Glutamatergic neuron (in vitro differentiated cells): ENCODE measurements around the gene GGNBP2. TPM values are rescaled to one million over a fixed set of nuclear protein-coding genes. Genes with fewer than 3 reads are reported as not detected.

ENCODE experiments used
- DNase-seq: peaks from one replicate; pipeline ENCODE4 v3.0.0; 2022
- H3K27ac Mint-ChIP-seq: one replicate; pipeline ENCODE4 v1.8.0; 2020; ENCODE audit warnings: mild to moderate bottlenecking, mixed read lengths, inconsistent platforms; ENCODE audit not compliant: unreplicated experiment
- H3K27me3 Mint-ChIP-seq: one replicate; pipeline ENCODE4 v1.8.0; 2020; ENCODE audit warnings: mild to moderate bottlenecking, moderate library complexity, mixed read lengths, inconsistent platforms; ENCODE audit not compliant: unreplicated experiment
- H3K36me3 Mint-ChIP-seq: one replicate; pipeline ENCODE4 v1.8.0; 2020; ENCODE audit warnings: mild to moderate bottlenecking, mixed read lengths, inconsistent platforms; ENCODE audit not compliant: unreplicated experiment
- H3K4me1 Mint-ChIP-seq: one replicate; pipeline ENCODE4 v1.8.0; 2020; ENCODE audit warnings: mild to moderate bottlenecking, low read depth, mixed read lengths, inconsistent platforms; ENCODE audit not compliant: unreplicated experiment
- H3K4me3 Mint-ChIP-seq: one replicate; pipeline ENCODE4 v1.8.0; 2020; ENCODE audit warnings: mild to moderate bottlenecking, mixed read lengths, inconsistent platforms; ENCODE audit not compliant: unreplicated experiment
- H3K9me3 Mint-ChIP-seq: one replicate; pipeline ENCODE4 v1.8.0; 2020; ENCODE audit warnings: mild to moderate bottlenecking, moderate library complexity, mixed read lengths, inconsistent platforms; ENCODE audit not compliant: unreplicated experiment
- total RNA-seq: library from RNA; stranded (reverse); fragmentation: NEBNext Ultra II Directional; extraction: Animal tissue kit (Norgen Biotek cat#: 25700); gene quantifications from one replicate; pipeline ENCODE4 v1.2.1, GENCODE V29; 2021; ENCODE audit not compliant: unreplicated experiment
- TF ChIP-seq, protein P1 (sequence below): fragments of 200-600 bp; sonication (generic); IDR thresholded peaks from one replicate; pipeline ENCODE4 v1.5.0; 2021; ENCODE audit not compliant: partially characterized antibody, unreplicated experiment

The GGNBP2 gene
- total RNA-seq, 1 donor from 2014 or later, result 105 TPM

DNA sequence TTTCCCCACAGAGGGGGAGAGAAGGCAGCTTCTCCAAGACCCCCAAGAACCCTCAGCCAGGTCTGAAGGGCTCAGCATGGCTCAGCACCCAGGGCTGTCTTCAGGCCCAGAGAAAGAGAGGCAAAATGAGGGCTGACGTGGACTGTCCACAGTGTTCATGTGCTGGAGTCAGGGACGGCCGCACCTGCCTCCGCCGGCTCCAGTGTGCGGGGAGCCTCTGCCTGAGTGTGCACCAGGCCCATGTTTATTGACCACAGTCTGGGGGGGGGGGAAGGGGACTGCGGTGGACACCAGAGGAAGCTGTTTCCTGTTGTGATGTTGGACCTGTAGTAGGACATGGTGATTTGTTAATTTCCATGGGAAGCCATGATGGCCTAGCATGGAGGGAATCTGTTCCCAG lies 63.6 kb downstream of the GGNBP2 start:
- H3K27ac Mint-ChIP-seq, result no peak overlapping the region
- peak overlapping the region; percentile 5 for H3K4me3 Mint-ChIP-seq
- H3K9me3 Mint-ChIP-seq, result peaks cover 1% of the 10 kb centered on the region
- H3K36me3 Mint-ChIP-seq, result no peaks in the 10 kb centered on the region
- TF ChIP-seq, protein P1, sequence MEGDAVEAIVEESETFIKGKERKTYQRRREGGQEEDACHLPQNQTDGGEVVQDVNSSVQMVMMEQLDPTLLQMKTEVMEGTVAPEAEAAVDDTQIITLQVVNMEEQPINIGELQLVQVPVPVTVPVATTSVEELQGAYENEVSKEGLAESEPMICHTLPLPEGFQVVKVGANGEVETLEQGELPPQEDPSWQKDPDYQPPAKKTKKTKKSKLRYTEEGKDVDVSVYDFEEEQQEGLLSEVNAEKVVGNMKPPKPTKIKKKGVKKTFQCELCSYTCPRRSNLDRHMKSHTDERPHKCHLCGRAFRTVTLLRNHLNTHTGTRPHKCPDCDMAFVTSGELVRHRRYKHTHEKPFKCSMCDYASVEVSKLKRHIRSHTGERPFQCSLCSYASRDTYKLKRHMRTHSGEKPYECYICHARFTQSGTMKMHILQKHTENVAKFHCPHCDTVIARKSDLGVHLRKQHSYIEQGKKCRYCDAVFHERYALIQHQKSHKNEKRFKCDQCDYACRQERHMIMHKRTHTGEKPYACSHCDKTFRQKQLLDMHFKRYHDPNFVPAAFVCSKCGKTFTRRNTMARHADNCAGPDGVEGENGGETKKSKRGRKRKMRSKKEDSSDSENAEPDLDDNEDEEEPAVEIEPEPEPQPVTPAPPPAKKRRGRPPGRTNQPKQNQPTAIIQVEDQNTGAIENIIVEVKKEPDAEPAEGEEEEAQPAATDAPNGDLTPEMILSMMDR, result no peak
- no peaks in the 10 kb centered on the region for H3K27me3 Mint-ChIP-seq
- no peak for DNase-seq
- H3K4me1 Mint-ChIP-seq, result peaks cover 6% of the 10 kb centered on the region

DNA sequence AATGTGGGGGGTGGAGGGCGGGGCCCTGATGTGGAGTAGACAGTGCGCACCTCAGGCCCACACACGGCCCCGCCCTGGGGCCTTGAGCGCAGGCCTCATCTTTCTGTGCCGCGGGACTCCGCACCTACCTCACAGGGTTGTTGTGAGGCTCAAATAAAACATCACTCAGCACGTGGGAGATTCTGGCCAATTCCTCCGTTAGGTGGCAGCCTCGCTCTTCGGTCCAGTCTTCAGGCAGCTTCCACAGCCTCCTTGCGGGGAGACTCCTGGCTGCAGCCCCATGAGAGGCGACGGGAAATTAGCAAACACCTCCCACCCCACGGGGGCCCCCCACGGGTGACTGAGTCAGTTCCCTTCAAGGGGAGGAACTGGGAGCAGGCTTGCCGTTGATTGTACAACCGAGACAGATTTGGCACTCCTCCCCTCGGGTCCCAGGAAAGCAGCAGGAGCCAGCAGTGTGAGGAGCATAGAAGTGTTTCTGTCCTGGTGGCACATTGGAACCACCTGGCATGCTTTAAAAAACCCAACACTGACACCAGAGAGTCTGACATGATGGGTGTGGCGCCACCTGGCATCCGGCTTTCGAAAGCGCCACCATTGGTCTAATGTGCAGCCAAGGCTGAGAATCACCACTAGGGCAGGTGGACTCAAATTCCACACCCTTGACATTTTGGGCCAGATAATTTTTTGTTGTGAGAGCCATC lies 64.2 kb downstream of the GGNBP2 start:
- DNase-seq, result peak; percentile 61
- Mint-ChIP-seq H3K27ac (no peak overlapping the region), H3K4me1 (peaks cover 6% of the 10 kb centered on the region), H3K36me3 (no peaks in the 10 kb centered on the region), H3K4me3 (no peak overlapping the region), H3K9me3 (peaks cover 3% of the 10 kb centered on the region), H3K27me3 (peaks cover 4% of the 10 kb centered on the region)
- TF ChIP-seq, protein P1, result peak; percentile 43

DNA sequence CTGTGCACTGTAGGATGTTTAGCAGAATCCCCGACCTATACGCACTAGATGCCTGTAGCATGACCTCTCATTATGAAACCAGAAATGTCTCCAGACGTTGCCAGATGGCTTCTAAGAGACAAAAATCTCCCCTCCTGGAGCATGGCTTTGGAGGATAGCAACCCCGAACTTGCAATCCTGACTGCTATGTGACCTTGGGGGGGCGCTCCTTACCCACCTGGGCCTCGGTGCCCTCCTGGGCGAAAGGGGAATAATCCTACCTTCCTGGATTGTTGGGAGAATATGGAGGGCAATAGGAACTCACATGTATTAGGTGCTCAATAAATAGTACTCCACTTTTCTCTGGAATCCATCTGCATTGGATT lies 64.8 kb downstream of the GGNBP2 start:
- Mint-ChIP-seq H3K27me3 (peaks cover 6% of the 10 kb centered on the region), H3K4me3 (no peak overlapping the region), H3K36me3 (no peaks in the 10 kb centered on the region), H3K27ac (no peak overlapping the region), H3K9me3 (peaks cover 3% of the 10 kb centered on the region), H3K4me1 (peaks cover 4% of the 10 kb centered on the region)
- no peak for DNase-seq
- TF ChIP-seq, protein P1, result no peak

DNA sequence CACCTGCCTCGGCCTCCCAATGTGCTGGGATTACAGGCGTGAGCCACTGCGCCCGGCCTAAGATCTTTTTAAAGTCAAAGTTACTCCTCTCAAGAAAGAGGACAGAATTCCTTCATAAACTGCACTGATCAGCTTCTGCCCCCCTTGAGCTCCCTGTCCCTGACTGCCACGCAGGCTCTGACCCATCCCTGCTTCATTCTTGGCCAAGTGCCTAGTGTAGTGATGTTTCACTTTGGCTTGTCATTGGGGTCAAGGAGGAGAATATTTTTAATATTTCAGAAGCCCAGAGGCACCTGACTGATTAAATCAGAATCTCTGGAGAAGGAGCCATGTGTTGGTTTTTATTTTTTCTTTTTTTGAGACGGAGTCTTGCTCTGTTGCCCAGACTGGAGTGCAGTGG lies 65.8 kb downstream of the GGNBP2 start:
- Mint-ChIP-seq H3K4me1 (peaks cover 6% of the 10 kb centered on the region), H3K27me3 (peaks cover 7% of the 10 kb centered on the region), H3K36me3 (no peaks in the 10 kb centered on the region), H3K27ac (no peak overlapping the region), H3K4me3 (no peak overlapping the region), H3K9me3 (peaks cover 3% of the 10 kb centered on the region)
- TF ChIP-seq, protein P1, result no peak
- no peak for DNase-seq

DNA sequence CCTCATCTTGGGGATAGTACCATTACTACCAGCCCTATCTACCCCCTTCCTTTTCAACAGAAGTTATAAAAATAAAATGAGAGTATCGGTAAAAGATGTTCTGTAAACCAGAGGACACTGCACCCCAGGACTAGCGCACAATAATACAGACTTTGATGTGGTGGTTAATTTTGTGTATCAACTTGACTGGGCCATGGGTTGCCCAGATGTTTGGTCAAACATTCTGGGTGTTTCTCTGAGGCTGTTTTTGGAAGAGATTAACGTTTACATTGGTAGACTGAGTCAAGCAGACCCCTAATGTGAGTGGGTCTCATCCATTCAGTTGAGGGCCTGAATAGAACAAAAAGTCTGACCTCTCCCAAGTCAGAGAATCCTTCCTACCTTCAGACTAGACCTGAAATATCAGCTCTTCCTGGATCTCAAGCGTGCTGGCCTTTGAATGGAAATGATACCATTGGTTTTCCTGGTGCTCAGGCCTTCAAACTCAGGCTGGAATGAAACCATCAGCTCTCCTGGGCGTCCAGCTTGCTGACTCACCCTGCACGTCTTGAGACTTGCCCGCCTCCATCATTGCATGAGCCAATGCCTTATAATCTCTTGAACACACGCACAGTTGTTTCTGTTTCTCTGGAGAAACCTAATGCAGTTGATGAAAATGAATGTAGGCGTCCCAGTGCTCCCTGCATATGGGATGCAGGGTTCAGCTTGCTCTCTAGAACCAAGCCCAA lies 66.8 kb downstream of the GGNBP2 start:
- Mint-ChIP-seq H3K27ac (no peak overlapping the region), H3K9me3 (peaks cover 3% of the 10 kb centered on the region), H3K36me3 (no peaks in the 10 kb centered on the region), H3K4me1 (peaks cover 6% of the 10 kb centered on the region), H3K27me3 (peaks cover 7% of the 10 kb centered on the region), H3K4me3 (no peak overlapping the region)
- no peak for DNase-seq
- TF ChIP-seq, protein P1, result no peak
